Measurements from ENCODE around the gene QARS1. TPM values are rescaled to one million over a fixed set of nuclear protein-coding genes. Genes with fewer than 3 reads are reported as not detected.
A peak's percentile ranks its signal among the peaks of the same experiment; 100 is the strongest.

The QARS1 gene
- total RNA-seq, result 100 to 1,000 TPM; 143 to 256 (median 191) TPM

GRCh38 chr3:49104427-49105291, at the start of gene QARS1:
QARS1 (minus strand) TSS chr3:49104757; CDS start chr3:49104733, 24 bp downstream.
- no peaks in the 10 kb centered on the region for H3K27me3 ChIP-seq
- H3K36me3 ChIP-seq, result peaks cover 24 to 56% (median 45%) of the 10 kb centered on the region in 4 donors
- ATAC-seq (ENCODE audit: low FRiP score in 2 of 2) (peak; percentile 95 to 99), DNase-seq (peak; percentile 95 to 96)
- no peaks in the 10 kb centered on the region for H3K9me3 ChIP-seq
- TF ChIP-seq POLR2A (IDR thresholded peaks at IDR 0.05), result peak in 2 of 4 donors; percentile 56 to 75
- no peak for TF ChIP-seq EP300 (IDR thresholded peaks at IDR 0.05)
- no peak for TF ChIP-seq CTCF (IDR thresholded peaks at IDR 0.05)
- TF ChIP-seq POLR2AphosphoS5 (IDR thresholded peaks at IDR 0.05), result peak; percentile 47 to 60
- 2% methylated on average over 24 to 50 of the region's 50 CpGs for WGBS, 2 donors
- peaks cover 18 to 31% (median 20%) of the 10 kb centered on the region in 4 donors for H3K4me1 ChIP-seq
- H3K4me3 ChIP-seq, result peak within 1 kb of the TSS; percentile 79 to 90 (median 82)
- peak within 1 kb of the TSS; percentile 78 to 92 (median 87) for H3K27ac ChIP-seq

GRCh38 chr3:49153349-49153912, 48.9 kb upstream of the QARS1 start:
- H3K27ac ChIP-seq, result no peak overlapping the region

GRCh38 chr3:49151610-49152009, 47.1 kb upstream of the QARS1 start:
- TF ChIP-seq POLR2AphosphoS5 (IDR thresholded peaks at IDR 0.05), result no peak
- TF ChIP-seq POLR2A (IDR thresholded peaks at IDR 0.05), result no peak
- TF ChIP-seq EP300 (IDR thresholded peaks at IDR 0.05), result no peak
- TF ChIP-seq CTCF (IDR thresholded peaks at IDR 0.05), result no peak
- no peaks in the 10 kb centered on the region for H3K36me3 ChIP-seq
- WGBS, 2 donors, result 87 to 100% methylated on average over 2 of the region's 2 CpGs
- H3K9me3 ChIP-seq, result no peaks in the 10 kb centered on the region
- no peak overlapping the region for H3K4me3 ChIP-seq
- no peaks in the 10 kb centered on the region for H3K27me3 ChIP-seq
- DNase-seq (no peak), ATAC-seq (ENCODE audit: low FRiP score in 2 of 2) (no peak)
- H3K4me1 ChIP-seq, result no peaks in the 10 kb centered on the region
- H3K27ac ChIP-seq, result no peak overlapping the region

More at GRCh38 chr3:49153349-49153912, 48.9 kb upstream of the QARS1 start:
- Histone ChIP-seq H3K4me1 (no peaks in the 10 kb centered on the region), H3K36me3 (no peaks in the 10 kb centered on the region), H3K4me3 (no peak overlapping the region), H3K9me3 (no peaks in the 10 kb centered on the region), H3K27me3 (no peaks in the 10 kb centered on the region)
- WGBS, 2 donors, result 78 to 87% methylated on average over 3 of the region's 3 CpGs
- TF ChIP-seq POLR2A (IDR thresholded peaks at IDR 0.05) (no peak), EP300 (IDR thresholded peaks at IDR 0.05) (no peak)
- DNase-seq (no peak), ATAC-seq (ENCODE audit: low FRiP score in 2 of 2) (no peak)

GRCh38 chr3:49148159-49148558, 43.6 kb upstream of the QARS1 start:
- H3K36me3 ChIP-seq, result no peaks in the 10 kb centered on the region
- no peaks in the 10 kb centered on the region for H3K4me1 ChIP-seq
- no peaks in the 10 kb centered on the region for H3K9me3 ChIP-seq
- H3K27ac ChIP-seq, result no peak overlapping the region
- TF ChIP-seq EP300 (IDR thresholded peaks at IDR 0.05) (no peak), POLR2A (IDR thresholded peaks at IDR 0.05) (no peak), POLR2AphosphoS5 (IDR thresholded peaks at IDR 0.05) (no peak), CTCF (IDR thresholded peaks at IDR 0.05) (no peak)
- no peak overlapping the region for H3K4me3 ChIP-seq
- H3K27me3 ChIP-seq, result no peaks in the 10 kb centered on the region
- ATAC-seq (ENCODE audit: low FRiP score in 2 of 2), result no peak
- WGBS, 2 donors, result 71 to 74% methylated on average over 5 of the region's 5 CpGs
- DNase-seq, result no peak

- Histone ChIP-seq H3K4me1 (no peaks in the 10 kb centered on the region), H3K27ac (no peak overlapping the region), H3K27me3 (no peaks in the 10 kb centered on the region), H3K36me3 (no peaks in the 10 kb centered on the region), H3K4me3 (no peak overlapping the region), H3K9me3 (no peaks in the 10 kb centered on the region)
- WGBS, 2 donors, result 60 to 72% methylated on average over 3 of the region's 3 CpGs
- TF ChIP-seq EP300 (IDR thresholded peaks at IDR 0.05) (no peak), CTCF (IDR thresholded peaks at IDR 0.05) (no peak), POLR2A (IDR thresholded peaks at IDR 0.05) (no peak), POLR2AphosphoS5 (IDR thresholded peaks at IDR 0.05) (no peak)
- no peak for ATAC-seq (ENCODE audit: low FRiP score in 2 of 2)
- DNase-seq, result no peak
Measured at GRCh38 chr3:49140080-49140479, 35.5 kb upstream of the QARS1 start.
